Measurements from ENCODE around the gene PPAN.

- no peak for TF ChIP-seq POLR2AphosphoS5 (IDR thresholded peaks at IDR 0.05; ENCODE audit: low read depth, low read length)
- no peak for TF ChIP-seq SIN3A (IDR thresholded peaks at IDR 0.05; ENCODE audit: borderline replicate concordance, insufficient read depth, low read length)
Measured at GRCh38 chr19:10109528-10109927, 3.4 kb downstream of the PPAN start.
